NCI-H187 treated with DMSO at 0.1 percent for 48 hours (cell line): ENCODE measurements around the gene DCX.
A peak's percentile ranks its signal among the peaks of the same experiment; 100 is the strongest.
"Not testable (repeated sequence)": the region's sequence is repeated elsewhere in the genome, so short reads cannot be mapped to it uniquely, and the experiment has no call there.

Experiments used
- DNase-seq: peaks from one replicate; lab custom pipeline; 2025; lab: John Stamatoyannopoulos, UW

Gene DCX

GRCh38 chrX:111365770-111366325 lies 46.1 kb downstream of the DCX start:
- no peak for DNase-seq

- DNase-seq = no peak
Measured at GRCh38 chrX:111363741-111364140, 48.3 kb downstream of the DCX start.

- DNase-seq = no peak
Measured at GRCh38 chrX:111361751-111362150, 50.2 kb downstream of the DCX start.

GRCh38 chrX:111360839-111361238 lies 51.2 kb downstream of the DCX start:
- DNase-seq = no peak

GRCh38 chrX:111355523-111356115 lies 56.4 kb downstream of the DCX start:
- no peak for DNase-seq

GRCh38 chrX:111354496-111354895 lies 57.5 kb downstream of the DCX start:
- DNase-seq = no peak

GRCh38 chrX:111353793-111354192 lies 58.2 kb downstream of the DCX start:
- DNase-seq = no peak

- no peak for DNase-seq
Measured at GRCh38 chrX:111352424-111352823, 59.6 kb downstream of the DCX start.

GRCh38 chrX:111349934-111350333 lies 62.1 kb downstream of the DCX start:
- DNase-seq = no peak

GRCh38 chrX:111349101-111349500 lies 62.9 kb downstream of the DCX start:
- DNase-seq = no peak

GRCh38 chrX:111348429-111348828 lies 63.6 kb downstream of the DCX start:
- peak; percentile 16 for DNase-seq

GRCh38 chrX:111346150-111346549 lies 65.8 kb downstream of the DCX start:
- DNase-seq = not testable (repeated sequence)

- DNase-seq = no peak
Measured at GRCh38 chrX:111340054-111340453, 71.9 kb downstream of the DCX start.

- no peak for DNase-seq
Measured at GRCh38 chrX:111339212-111339611, 72.8 kb downstream of the DCX start.

GRCh38 chrX:111338095-111338698 lies 73.8 kb downstream of the DCX start:
- no peak for DNase-seq

- DNase-seq = no peak
Measured at GRCh38 chrX:111337067-111337637, 74.8 kb downstream of the DCX start.

- DNase-seq = no peak
Measured at GRCh38 chrX:111336141-111336540, 75.9 kb downstream of the DCX start.

- no peak for DNase-seq
Measured at GRCh38 chrX:111329370-111329769, 82.6 kb downstream of the DCX start.

- DNase-seq = no peak
Measured at GRCh38 chrX:111328858-111329257, 83.1 kb downstream of the DCX start.

- no peak for DNase-seq
Measured at GRCh38 chrX:111322231-111322855, 89.6 kb downstream of the DCX start.

- no peak for DNase-seq
Measured at GRCh38 chrX:111319451-111319850, 92.5 kb downstream of the DCX start.

GRCh38 chrX:111318901-111319300 lies 93.1 kb downstream of the DCX start:
- no peak for DNase-seq

- no peak for DNase-seq
Measured at GRCh38 chrX:111309083-111309482, 102.9 kb downstream of the DCX start.
